ENCODE measurements around the gene TACC2.
"Not testable (repeated sequence)": the region's sequence is repeated elsewhere in the genome, so short reads cannot be mapped to it uniquely, and the experiment has no call there.

Gene TACC2

GRCh38 chr10:122196218-122196617 is 207.3 kb downstream of the TACC2 start:
- no peak overlapping the region for H3K4me3 ChIP-seq (ENCODE audit: low read length)
- no peak for DNase-seq (ENCODE audit: low read depth)
- TF ChIP-seq CTCF (conservative IDR thresholded peaks at IDR 0.05; ENCODE audit: low read depth, low read length) = no peak

GRCh38 chr10:122197611-122198222 is 208.8 kb downstream of the TACC2 start:
- DNase-seq (ENCODE audit: low read depth) = no peak
- TF ChIP-seq CTCF (conservative IDR thresholded peaks at IDR 0.05; ENCODE audit: low read depth, low read length) = no peak
- H3K4me3 ChIP-seq (ENCODE audit: low read length) = no peak overlapping the region

- no peak for DNase-seq (ENCODE audit: low read depth)
- H3K4me3 ChIP-seq (ENCODE audit: low read length) = no peak overlapping the region
- TF ChIP-seq CTCF (conservative IDR thresholded peaks at IDR 0.05; ENCODE audit: low read depth, low read length) = no peak
Observed at GRCh38 chr10:122198631-122199030, 209.7 kb downstream of the TACC2 start.

DNA sequence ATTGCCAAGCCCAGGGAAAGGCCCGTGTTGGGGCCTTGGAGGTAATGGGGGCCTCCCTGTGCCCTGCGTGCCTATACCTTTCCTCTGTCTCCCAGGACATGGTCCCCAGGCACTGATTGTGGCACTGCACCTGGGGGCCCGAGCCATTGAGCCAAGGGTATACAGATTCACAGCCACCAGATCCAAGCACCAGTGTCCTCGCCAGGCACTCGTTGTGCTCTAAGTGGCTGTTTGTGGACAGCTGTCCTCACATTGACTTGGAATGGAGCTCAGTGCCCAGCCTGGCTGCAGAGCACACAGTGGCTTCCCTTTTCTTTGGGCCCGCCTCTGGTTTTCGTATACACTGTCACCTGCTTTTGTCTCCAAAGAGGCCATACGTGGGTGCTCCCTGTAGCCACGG is 210.1 kb downstream of the TACC2 start:
- no peak for TF ChIP-seq CTCF (conservative IDR thresholded peaks at IDR 0.05; ENCODE audit: low read depth, low read length)
- H3K4me3 ChIP-seq (ENCODE audit: low read length) = no peak overlapping the region
- DNase-seq (ENCODE audit: low read depth) = no peak

DNA sequence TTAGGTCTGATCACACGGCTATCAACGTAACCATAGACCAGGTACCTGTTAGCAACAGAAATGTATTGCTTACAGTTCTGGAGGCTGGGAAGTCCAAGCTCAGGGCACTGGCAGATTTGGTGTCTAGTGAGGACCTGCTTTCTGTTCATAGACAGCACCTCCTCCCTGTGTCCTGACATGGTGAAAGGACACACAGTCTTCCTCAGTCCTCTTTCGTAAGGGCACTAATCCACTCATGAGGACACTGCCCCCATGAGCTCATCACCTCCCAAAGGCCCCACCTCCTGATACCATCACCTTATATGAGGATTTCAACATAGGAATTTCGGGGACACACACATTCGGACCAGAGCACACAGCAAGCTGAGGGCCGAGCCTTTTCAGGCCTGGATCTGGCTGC is 210.7 kb downstream of the TACC2 start:
- TF ChIP-seq CTCF (conservative IDR thresholded peaks at IDR 0.05; ENCODE audit: low read depth, low read length) = no peak
- H3K4me3 ChIP-seq (ENCODE audit: low read length) = no peak overlapping the region
- DNase-seq (ENCODE audit: low read depth) = no peak

DNA sequence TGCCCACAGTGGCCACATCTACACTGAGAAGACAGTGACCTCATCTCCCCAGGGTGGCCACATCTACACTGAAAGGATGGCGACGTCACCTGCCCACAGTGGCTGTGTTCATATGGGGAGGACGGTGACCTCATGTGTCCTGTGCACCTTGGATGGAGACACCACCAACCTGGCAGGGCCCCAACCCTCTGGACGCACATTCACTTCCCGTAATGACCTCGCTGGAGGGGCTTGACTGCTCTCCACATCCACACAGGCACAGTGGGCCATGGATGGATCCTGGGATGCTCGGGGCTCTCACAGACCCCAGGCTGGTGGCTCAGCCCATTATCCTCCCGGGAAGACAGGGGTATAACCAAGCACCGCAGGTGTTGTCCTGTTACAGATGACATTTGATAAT is 212.4 kb downstream of the TACC2 start:
- no peak for TF ChIP-seq CTCF (conservative IDR thresholded peaks at IDR 0.05; ENCODE audit: low read depth, low read length)
- no peak for DNase-seq (ENCODE audit: low read depth)
- H3K4me3 ChIP-seq (ENCODE audit: low read length) = no peak overlapping the region

DNA sequence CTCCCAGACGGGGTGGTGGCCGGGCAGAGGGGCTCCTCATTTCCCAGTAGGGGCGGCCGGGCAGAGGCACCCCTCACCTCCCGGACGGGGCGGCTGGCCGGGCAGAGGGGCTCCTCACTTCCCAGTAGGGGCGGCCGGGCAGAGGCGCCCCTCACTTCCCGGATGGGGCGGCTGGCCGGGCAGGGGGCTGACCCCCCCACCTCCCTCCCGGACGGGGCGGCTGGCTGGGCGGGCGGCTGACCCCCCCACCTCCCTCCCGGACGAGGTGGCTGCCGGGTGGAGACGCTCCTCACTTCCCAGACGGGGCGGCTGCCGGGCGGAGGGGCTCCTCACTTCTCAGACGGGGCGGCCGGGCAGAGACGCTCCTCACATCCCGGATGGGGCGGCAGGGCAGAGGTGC is 214.2 kb downstream of the TACC2 start:
- not testable (repeated sequence) for DNase-seq (ENCODE audit: low read depth); H3K4me3 ChIP-seq (ENCODE audit: low read length)

Data from retinal pigment epithelial cell (primary cell).